Activated T-helper 1 cell treated with anti-CD3 and anti-CD28 coated beads, Interleukin-12 subunit alpha, Interleukin-12 subunit beta, Interleukin-2, Interleukin-4 antibody, amounts not matched to agents 30 ng/mL and 10 ng/mL and 1 ng/mL, durations not matched to agents 14 hours and 24 hours and 36 hours (primary cell): Measurements from ENCODE around the gene SCN4A. TPM values are rescaled to one million over a fixed set of nuclear protein-coding genes. Genes with fewer than 3 reads are reported as not detected.
A peak's percentile ranks its signal among the peaks of the same experiment; 100 is the strongest.

Experiments used
- DNase-seq: peaks from one replicate; pipeline ENCODE4 v3.0.0; 2021; ENCODE audit warnings: low spot score
- H3K27ac Mint-ChIP-seq: one replicate; pipeline ENCODE4 v1.8.0; 2021; ENCODE audit warnings: mild to moderate bottlenecking, mixed read lengths
- H3K27me3 Mint-ChIP-seq: one replicate; pipeline ENCODE4 v1.8.0; 2022; ENCODE audit warnings: mild to moderate bottlenecking, moderate library complexity, mixed read lengths; ENCODE audit not compliant: insufficient read depth
- H3K36me3 Mint-ChIP-seq: one replicate; pipeline ENCODE4 v1.8.0; 2021; ENCODE audit warnings: low read depth, mixed read lengths
- H3K4me1 Mint-ChIP-seq: one replicate; pipeline ENCODE4 v1.8.0; 2021; ENCODE audit warnings: low read depth, mixed read lengths
- H3K4me3 Mint-ChIP-seq: one replicate; pipeline ENCODE4 v1.8.0; 2021; ENCODE audit warnings: mild to moderate bottlenecking, moderate library complexity, mixed read lengths
- H3K9me3 Mint-ChIP-seq: one replicate; pipeline ENCODE4 v1.8.0; 2021; ENCODE audit warnings: mixed read lengths
- intact Hi-C: fragments of 100-400 bp; cut with micrococcal nuclease; formaldehyde crosslinking; loops from one replicate; pipeline ENCODE4 v1.15.1; 2024
- total RNA-seq: library from RNA; stranded (reverse); gene quantifications from 2 replicates; pipeline ENCODE4 v1.2.3, GENCODE V29; 2022

The SCN4A gene
- total RNA-seq, 1 donor from 2014 or later = 0.13 TPM

DNA sequence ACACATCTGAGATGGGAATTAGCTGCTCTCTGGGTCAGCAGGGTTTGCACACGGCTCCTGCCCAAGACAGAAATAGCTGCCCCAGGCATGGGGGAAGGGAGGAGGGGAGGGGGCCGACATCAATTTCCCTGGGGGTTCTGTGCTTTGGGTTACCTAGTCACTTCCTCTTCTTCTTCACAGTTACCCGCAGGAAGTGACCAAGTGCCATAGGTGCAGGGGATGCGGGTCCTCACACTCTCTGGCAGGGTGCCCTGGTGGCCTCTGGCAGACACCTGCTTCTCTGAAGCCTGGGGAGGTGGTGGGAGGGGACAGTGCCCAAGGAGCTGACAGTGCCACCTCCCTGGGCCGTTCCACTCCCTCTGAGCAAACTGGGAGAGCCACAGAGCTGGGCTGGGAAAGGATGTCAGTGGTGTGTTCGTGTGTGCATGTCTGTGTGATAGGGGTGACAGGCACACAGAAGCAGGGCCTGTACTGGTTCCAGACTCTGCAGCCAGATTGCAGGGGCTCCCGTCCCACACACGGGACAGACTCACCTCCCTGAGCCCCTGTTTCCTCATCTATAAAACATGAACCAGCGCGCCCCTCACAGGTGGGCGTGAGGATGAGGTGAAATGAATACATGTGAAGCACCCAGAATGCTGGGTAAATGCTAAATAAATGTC, 18.2 kb downstream of the SCN4A start:
- Mint-ChIP-seq H3K27me3 (peaks cover 1% of the 10 kb centered on the region), H3K36me3 (no peaks in the 10 kb centered on the region), H3K4me3 (no peak overlapping the region), H3K4me1 (peaks cover 15% of the 10 kb centered on the region), H3K27ac (peak overlapping the region; percentile 14), H3K9me3 (no peaks in the 10 kb centered on the region)
- DNase-seq = peak; percentile 12
- intact Hi-C loops = no loop called here

DNA sequence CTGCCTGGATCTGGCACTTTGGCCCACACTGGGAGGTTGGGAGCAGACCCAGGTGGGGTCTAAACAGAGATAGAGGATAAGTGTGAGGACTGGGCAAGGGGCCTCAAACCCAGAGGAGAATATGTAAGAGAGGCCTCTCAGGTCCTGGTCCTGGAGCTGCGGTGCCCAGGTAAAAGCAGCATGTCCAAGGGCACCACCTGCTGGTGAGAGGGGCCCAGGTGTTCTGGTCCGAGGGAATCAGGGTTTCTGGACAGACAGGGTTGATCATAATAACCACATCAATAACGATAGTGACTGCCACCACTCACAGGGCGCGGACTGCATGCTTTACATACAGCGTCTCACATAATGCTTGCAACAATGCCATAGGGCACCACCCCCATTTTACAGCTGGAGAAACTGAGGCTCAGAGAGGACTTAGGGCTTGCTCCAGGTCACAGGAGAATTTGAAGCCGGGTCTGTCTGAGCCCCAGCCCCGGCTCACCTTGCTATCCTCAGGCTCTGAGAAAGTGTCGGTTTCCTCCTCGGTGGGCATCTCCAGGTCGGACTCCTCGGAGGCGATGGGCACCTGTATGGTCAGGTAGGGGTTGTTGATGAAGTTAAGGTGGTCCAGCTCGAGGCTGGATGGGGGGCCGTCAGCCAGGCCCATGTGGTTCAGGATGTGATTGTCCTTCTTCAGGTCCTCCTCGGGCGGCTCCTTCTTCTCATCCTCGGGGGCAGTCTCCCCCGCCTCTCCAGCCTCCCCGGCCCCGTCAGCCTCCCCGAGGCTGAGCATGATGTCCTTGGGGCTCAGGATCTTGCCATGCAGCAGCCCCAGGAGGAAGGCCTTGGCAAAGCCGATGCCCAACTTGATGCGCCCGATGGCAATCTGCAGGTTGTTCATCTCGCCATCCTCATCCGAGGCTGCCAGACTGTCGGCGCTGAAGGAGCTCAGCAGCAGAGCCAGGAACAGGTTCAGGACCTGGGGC, 21.5 kb downstream of the SCN4A start:
- no peak overlapping the region for H3K4me3 Mint-ChIP-seq
- peaks cover 21% of the 10 kb centered on the region for H3K4me1 Mint-ChIP-seq
- DNase-seq = no peak
- H3K27ac Mint-ChIP-seq = peak overlapping the region; percentile 16
- no peaks in the 10 kb centered on the region for H3K9me3 Mint-ChIP-seq
- H3K36me3 Mint-ChIP-seq = no peaks in the 10 kb centered on the region
- H3K27me3 Mint-ChIP-seq = no peaks in the 10 kb centered on the region
- intact Hi-C loops = no loop called here

DNA sequence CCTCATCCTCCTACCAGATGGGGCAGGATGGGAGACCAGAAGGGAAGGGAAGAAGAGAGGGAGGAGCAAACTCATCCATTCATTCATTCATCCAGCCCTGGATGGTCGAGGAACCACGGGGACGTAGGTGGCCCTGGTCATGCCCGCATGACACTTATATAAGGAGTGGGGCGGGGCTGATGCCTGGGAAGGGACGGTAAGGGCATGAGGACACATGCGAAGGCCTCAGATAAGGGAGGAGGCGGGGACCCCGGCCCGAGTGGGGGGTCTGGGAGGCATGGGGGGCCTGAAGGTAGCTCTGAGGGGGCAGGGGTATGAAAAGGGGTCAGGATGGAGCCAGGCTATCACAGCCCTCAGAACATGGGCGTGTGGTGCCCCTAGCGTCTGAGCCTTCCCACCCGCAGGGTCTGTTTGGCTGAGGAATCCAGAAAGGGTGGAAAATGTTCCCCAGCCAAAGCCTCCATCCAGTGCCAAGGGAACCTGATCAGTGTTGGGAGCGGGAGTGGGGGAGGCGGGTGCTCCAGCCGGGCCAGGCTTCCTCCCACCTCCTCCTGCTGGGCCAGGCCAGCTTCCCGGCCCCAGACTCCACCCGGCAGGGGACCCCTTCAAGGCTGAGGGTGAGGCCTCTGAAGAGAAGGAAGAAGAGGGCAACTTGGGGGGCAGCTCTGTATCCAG, 23.0 kb downstream of the SCN4A start:
- intact Hi-C loops = loop anchor here (5.0 kb wide), 1 partner anchor 48 kb away; the partner anchor contains the start of gene PRR29
- H3K4me3 Mint-ChIP-seq = no peak overlapping the region
- DNase-seq = no peak
- no peaks in the 10 kb centered on the region for H3K9me3 Mint-ChIP-seq
- H3K4me1 Mint-ChIP-seq = peaks cover 21% of the 10 kb centered on the region
- H3K27me3 Mint-ChIP-seq = peaks cover 4% of the 10 kb centered on the region
- no peak overlapping the region for H3K27ac Mint-ChIP-seq
- no peaks in the 10 kb centered on the region for H3K36me3 Mint-ChIP-seq

DNA sequence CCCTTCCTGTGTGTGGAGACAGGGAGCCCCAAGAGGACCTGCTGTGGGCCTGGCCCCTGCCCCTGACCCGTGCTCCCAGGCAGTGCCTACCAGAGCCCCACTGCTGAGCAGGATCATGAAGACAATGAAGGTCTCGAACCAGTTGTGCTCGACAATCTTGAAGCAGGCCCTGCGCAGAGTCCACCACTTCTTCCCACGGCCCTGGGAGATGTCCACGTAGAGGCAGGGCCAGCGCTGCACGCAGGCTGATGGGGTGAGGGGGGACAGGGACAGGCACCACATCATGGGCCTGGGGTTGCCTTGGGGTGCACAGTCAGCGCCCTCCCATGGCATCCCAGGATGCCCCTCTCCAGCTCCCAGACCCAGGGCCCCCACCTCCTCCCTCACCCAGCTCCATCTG, 24.2 kb downstream of the SCN4A start:
- Mint-ChIP-seq H3K27me3 (peaks cover 6% of the 10 kb centered on the region), H3K36me3 (no peaks in the 10 kb centered on the region), H3K4me1 (peaks cover 12% of the 10 kb centered on the region), H3K27ac (no peak overlapping the region), H3K4me3 (no peak overlapping the region), H3K9me3 (no peaks in the 10 kb centered on the region)
- intact Hi-C loops = loop anchor here (5.0 kb wide), 1 partner anchor 49 kb away; the partner anchor contains the start of gene PRR29
- DNase-seq = no peak

DNA sequence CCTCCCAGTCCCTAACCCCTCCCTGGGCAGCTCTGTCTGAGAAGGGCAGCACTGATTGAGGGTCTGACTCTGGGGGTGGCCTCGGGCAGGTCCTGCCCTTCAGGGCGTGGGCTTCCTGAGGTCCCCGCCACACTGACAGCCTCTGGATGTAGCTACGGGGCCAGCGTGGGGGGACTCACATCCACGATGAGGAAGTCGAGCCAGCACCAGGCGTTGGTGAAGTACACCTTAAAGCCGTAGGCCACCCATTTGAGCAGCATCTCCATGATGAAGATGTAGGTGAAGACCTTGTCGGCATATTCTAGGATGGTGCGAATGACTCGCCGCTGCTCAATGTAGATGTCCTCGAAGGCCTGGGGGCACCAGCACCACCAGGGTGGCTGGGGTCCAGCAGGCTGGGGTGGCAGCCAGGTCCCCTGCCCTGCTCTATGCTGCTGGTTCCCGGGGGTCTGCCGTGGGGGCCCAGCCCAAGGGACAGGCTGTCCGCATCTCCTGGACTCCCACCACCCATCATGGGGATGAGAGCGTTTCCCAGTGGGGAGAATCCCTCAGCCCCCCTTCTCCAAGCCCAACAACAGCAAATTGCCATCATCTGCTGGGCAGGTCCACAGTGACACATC, 24.9 kb downstream of the SCN4A start:
- peaks cover 12% of the 10 kb centered on the region for H3K4me1 Mint-ChIP-seq
- peaks cover 6% of the 10 kb centered on the region for H3K27me3 Mint-ChIP-seq
- no peaks in the 10 kb centered on the region for H3K36me3 Mint-ChIP-seq
- intact Hi-C loops = loop anchor here (2.0 to 5.0 kb wide), 2 partner anchors 49 to 77 kb away; partner anchors contain the start of gene PRR29
- no peak overlapping the region for H3K4me3 Mint-ChIP-seq
- DNase-seq = no peak
- no peak overlapping the region for H3K27ac Mint-ChIP-seq
- H3K9me3 Mint-ChIP-seq = no peaks in the 10 kb centered on the region

DNA sequence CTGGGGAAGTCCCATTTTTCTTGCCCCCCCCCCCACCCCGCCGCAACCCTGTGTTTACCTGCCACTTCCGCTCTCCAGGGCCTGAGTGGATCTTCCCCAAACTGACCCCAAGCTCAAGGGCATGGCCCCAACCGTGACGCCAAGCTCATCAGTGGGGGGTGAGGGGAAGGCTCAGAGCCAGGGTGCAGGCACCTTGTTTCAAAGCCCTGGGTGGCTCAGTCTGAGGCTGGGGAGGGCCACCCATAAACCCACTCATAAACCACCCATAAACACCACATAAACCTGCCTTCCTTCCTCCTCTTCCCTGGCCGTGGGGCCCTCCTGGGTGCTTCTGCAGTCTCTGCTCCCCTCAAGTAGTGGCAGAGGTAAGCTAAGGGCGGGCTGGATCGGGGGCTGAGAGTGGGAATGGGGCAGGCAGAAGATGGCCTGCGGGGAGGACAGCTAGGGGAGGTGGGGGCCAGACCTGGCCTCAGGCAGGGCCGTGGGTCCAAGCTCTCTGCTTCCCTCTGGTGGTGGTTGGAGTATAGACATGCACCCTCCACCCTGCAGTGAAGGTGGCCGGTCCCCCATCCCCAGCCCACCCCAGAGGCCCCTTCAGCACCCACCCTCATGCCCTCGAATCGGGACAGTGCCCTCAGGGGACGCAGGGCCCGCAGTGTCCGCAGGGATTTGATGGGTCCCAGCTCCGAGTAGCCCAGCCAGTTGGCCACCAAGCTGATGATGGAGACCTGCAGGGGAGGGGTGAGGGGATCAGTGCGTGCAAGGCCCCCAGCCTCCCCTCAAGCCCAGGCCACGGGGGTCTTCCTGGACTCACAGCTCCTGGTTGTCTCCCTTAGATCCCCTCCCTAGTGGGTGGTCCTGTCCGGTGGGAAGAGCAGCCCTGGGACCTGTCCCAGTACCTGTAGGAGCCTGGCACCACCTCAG, 26.0 kb downstream of the SCN4A start:
- Mint-ChIP-seq H3K27ac (peak overlapping the region; percentile 84), H3K9me3 (no peaks in the 10 kb centered on the region), H3K36me3 (no peaks in the 10 kb centered on the region), H3K4me1 (peaks cover 12% of the 10 kb centered on the region), H3K4me3 (peak overlapping the region; percentile 73), H3K27me3 (peaks cover 6% of the 10 kb centered on the region)
- peak; percentile 44 for DNase-seq
- intact Hi-C loops = loop anchor here (1.0 to 5.0 kb wide), 6 partner anchors 15 to 187 kb away; partner anchors contain the start of gene PRR29

DNA sequence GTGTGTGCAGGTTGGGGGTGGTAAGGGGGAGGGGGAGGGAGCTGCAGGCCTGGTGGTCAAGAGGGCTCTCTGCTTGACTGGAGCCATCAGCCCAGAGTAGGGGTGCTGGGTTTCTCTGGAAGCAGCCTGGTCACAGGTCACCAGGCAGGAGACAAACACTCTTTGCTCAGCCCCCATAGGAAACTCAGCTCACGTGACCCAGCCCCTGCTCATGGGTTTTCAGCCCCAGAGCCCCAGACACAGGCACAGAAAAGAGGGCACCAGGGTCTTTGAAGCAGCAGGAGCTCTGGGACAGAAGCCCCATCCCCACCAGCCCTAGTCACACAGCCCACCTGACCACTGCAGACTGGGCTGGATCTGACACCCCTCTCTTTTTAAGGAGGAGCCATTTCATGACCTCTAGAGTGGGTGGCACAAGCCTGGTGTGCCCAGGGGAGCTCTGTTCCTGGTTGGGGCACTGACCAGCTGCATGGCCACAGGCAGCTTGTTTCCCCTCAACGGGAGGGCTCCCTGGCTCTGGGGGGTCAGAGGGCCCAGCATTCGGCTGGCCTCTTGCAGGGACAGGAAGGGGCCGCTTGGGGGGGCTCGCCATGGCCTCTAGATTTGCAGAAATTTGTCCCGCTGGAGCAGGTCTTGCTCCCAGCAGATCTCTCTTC, 26.8 kb downstream of the SCN4A start:
- intact Hi-C loops = loop anchor here (1.0 to 5.0 kb wide), 6 partner anchors 15 to 187 kb away; partner anchors contain the start of gene PRR29
- Mint-ChIP-seq H3K27me3 (peaks cover 6% of the 10 kb centered on the region), H3K36me3 (no peaks in the 10 kb centered on the region), H3K9me3 (no peaks in the 10 kb centered on the region), H3K27ac (no peak overlapping the region), H3K4me3 (no peak overlapping the region), H3K4me1 (peaks cover 12% of the 10 kb centered on the region)
- no peak for DNase-seq

DNA sequence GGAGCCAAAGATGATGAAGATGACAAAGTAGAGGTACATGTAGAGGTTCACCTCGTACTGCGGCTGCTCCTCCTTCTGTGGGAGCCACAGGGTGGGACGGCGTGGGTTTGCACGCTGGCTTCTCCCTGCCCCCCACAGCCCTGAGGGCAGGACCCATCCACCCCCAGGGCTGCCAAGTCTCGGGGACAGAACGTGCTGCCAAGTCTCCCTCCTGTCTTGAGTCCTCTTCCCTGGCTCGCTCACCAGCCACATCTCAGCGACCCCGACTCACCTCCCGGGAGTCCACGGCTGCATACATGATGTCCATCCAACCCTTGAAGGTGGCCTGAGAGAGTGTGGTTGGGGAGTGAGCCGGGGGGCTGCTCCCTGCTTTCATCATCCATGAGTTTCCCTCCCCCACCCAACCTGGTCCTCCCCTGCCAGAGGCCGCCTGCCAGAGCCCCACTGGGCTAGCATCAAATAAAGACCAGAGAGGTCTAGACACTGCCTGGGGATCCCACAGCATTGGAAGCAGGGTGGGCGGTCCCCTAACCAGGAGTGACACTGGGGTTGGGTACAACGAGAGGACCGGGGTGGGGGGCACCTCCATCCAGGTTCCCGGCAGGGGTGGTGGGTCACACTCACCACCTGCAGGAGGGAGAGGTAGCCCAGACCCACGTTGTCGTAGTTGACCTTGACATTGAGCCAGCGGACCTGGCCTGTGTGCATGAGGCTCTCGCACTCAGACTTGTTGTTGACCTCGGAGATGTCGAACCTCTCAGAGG, 27.8 kb downstream of the SCN4A start:
- Mint-ChIP-seq H3K9me3 (no peaks in the 10 kb centered on the region), H3K36me3 (no peaks in the 10 kb centered on the region), H3K4me1 (peaks cover 12% of the 10 kb centered on the region), H3K4me3 (peak overlapping the region; percentile 19), H3K27me3 (peaks cover 6% of the 10 kb centered on the region), H3K27ac (no peak overlapping the region)
- intact Hi-C loops = loop anchor here (5.0 kb wide), 1 partner anchor 52 kb away; the partner anchor contains the start of gene PRR29
- DNase-seq = no peak

DNA sequence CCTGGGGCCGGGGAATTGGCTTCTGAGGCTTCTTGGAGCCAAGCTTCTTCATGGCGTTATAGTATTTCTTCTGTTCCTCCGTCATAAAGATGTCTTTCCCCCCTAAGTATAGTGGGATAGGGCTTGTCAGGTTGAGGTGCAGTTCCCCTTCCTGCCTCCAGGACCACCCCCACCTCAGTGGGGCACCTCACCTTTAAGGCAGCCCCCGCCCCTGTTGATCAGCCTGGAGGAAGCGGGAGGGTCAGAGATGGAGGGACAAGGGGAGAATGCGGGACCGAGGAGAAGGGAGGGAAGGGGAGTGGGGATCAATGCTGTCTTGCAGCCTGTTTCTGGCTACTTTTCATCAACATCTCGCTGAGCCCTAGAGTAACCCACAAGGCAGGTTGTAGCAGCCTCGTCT, 29.0 kb downstream of the SCN4A start:
- H3K27me3 Mint-ChIP-seq = peaks cover 6% of the 10 kb centered on the region
- H3K9me3 Mint-ChIP-seq = no peaks in the 10 kb centered on the region
- peaks cover 19% of the 10 kb centered on the region for H3K4me1 Mint-ChIP-seq
- no peak overlapping the region for H3K4me3 Mint-ChIP-seq
- no peaks in the 10 kb centered on the region for H3K36me3 Mint-ChIP-seq
- DNase-seq = no peak
- H3K27ac Mint-ChIP-seq = no peak overlapping the region
- intact Hi-C loops = no loop called here

DNA sequence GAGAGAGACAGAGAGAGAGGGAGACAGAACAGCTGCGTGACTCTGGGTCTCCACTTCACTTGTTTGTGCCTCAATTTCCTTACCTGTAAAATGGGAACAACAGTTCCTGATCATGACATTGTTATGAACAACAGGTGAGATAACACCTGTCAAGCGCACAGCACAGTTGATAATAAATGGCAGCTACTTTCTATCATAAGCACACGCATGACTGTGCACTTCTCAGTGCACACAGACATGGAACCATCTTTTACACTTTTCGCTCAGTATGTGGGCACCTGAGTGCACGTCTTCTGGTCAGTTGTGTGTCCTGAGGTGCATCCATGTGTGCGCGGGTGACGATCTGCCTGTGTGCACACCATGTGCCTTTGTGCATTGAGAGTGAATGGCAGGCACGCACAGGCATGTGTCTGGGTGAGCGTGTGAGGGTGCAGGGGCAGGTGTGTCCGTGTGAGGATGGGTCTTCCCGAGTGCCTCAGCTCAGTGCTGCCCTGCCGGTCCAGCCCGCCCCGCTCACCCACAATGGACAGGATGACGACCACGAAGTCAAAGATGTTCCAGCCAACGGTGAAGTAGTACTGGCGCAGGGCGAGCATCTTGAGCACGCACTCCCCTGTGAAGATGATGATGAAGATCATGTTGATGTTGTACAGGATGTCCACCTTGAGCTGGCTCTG, 30.3 kb downstream of the SCN4A start:
- intact Hi-C loops = no loop called here
- H3K9me3 Mint-ChIP-seq = no peaks in the 10 kb centered on the region
- H3K27me3 Mint-ChIP-seq = peaks cover 8% of the 10 kb centered on the region
- H3K27ac Mint-ChIP-seq = no peak overlapping the region
- H3K4me1 Mint-ChIP-seq = peaks cover 23% of the 10 kb centered on the region
- no peaks in the 10 kb centered on the region for H3K36me3 Mint-ChIP-seq
- no peak for DNase-seq
- H3K4me3 Mint-ChIP-seq = no peak overlapping the region
